Measurements from ENCODE around the gene CPNE4.

The CPNE4 gene

DNA sequence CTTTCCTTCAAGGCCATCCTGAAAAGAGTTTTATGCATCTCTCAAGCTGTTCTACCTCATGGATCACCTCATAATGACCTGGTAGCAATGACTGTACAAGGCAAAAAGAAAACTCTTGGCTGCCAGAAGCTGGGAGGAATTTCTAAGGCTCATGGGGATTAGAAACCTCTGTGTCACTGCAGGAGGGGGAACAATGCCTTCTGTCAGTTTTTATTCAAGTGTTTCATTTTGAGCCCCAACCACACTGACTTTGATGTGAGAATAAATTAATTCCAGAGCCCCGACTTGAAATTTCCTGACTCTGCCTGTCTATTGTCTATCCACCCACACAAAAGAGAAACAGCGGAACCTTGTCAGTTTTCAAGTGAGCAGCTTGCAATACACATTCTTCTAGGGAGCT, 473.3 kb downstream of the CPNE4 start:
- DNase-seq, result no peak

DNA sequence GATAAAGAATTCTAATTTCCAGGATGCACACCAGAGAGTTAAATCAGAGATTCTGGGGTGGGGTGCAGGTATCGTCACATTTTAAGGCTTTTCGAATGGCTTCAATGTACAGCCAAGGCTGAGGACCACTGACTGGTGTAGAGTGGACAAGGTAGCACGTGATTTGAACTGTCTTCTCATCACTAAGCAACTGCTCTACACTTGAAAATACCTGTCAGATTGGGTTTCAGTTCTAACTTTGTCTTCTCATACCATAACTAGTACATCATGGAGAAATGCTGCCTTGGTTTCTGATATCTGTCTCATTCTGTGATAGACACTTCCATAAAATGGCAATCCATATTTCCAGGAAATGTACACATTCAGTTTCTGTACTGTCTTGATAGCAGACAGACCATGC, 474.0 kb downstream of the CPNE4 start:
- DNase-seq, result no peak

DNA sequence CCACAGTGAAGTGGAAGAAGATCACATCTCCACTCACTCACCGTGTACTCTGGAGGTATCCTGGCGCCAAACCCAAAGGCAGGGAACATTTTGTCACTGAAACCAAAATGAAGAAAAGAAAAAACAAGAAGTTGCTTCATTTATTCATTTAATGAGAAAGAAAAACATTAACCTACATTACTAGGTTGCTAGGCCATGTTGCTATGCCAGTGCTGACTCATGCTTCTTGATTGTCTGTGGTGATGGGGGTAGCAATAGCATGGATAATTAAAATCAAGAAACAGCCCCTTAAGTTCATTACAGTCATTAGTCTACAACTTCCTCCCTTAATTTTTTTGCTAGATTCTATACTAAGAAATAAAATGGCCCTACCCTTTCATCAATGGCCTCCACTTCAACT, 479.4 kb downstream of the CPNE4 start:
- DNase-seq, result no peak

DNA sequence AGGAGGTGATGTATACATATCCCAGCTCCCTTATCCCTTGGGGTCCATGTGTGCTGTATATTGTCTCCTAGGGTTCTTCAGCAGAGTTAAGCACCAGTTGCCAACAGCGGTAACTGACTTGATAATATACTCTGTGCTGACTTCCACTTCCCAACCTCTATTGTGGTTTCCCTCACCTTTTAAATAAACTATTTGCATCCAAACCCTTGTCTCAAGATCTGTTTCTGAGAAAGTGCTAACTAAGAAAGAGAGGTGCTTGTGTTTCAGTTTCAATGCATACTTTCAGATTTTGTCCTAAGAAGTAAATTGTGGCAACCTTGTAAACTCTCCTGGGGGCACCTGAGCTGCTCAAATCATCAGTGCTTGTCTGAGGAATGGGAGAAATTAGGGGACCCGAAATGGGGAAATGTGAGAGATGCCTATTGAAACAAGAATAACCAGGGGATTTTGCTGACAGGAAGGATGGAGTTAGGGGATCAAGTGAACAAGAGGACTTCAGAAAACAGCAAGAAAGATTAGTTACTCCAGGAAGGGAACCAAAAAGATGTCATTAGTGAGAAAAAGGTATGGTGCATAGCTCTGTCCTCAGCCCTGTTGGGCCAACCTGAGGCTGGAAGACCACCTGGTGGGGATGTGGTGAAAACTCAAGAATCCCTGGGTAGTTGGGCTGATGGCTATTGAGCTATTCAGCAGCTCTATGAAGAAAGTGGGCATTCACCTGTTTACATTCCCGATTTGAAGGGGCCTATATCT, 481.1 kb downstream of the CPNE4 start:
- no peak for DNase-seq

DNA sequence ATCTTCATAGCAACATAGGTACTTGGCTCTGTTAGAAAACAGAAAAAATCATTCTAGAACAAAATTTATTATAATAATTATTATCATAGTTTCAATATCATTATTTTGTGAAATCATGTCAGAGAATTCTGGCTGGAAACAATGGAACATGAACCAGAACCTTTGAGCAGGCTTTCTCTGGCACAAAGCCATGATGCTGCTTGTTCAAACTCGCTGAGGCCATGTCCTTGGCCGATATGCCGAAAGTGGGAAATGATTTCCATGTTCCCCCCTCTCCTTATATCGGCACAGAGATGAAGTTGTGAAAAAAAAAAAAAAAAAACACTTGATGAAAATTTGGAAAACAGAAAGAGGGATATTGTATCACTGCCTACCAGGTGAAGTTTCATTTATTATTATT, 483.1 kb downstream of the CPNE4 start:
- no peak for DNase-seq

DNA sequence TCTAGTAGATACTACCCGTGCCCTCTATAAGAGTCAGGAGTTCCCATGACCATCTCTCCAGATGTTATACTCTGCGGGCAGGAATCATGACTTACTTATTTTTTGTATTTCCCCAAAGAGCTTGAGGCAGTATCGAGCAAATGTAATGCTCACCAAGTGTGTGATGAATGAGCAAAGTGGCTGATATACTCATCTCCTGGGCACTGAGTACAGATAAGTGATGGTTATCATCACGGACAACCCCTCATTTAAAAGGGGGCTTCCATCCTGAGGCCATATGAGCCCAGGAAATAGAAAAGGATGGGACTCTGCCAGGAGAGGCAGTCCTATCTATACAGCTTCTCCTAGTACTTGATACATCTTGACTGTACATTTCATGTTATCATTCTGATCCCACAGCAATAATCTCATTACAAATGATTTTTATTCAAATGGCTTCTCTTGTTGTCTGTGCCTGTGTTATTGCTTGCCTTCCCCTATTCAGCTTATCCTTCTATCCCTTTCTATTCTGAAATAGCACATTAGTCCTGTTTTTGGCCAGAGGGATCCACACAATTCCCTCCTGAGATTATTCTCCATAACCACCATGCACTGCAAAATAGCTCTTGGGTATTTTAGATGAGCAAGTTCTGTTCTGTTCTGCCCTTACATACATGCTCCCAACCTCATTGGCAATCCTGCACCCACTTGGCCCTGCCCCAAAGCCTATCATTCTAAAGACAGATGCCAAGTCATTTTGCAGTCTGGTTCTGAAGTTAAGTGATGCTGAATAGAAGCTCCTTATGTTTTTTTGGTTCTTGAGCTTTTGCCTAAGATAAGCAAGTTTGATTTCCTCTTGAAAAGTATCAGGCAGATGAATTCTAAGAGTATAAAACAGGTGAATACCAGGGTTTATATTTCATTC, 484.0 kb downstream of the CPNE4 start:
- no peak for DNase-seq

DNA sequence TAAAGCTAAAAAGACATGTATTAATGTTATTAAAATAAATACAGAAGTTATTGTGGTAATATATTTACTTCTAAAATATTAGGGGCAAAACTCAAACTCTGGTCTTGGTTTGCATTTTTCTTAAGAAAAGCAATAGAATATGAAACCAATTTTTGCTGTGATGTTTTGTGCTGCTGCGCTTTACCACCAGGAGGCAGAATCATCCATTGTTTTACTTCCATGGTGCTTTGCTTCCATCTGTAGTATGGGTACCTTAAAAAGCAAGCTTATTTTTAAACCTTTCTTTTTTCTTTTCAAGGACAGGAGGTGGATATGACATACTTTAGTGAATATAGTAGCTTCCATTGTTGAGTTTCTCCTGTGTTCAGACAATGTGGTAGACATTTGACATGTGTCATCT, 485.5 kb downstream of the CPNE4 start:
- no peak for DNase-seq

DNA sequence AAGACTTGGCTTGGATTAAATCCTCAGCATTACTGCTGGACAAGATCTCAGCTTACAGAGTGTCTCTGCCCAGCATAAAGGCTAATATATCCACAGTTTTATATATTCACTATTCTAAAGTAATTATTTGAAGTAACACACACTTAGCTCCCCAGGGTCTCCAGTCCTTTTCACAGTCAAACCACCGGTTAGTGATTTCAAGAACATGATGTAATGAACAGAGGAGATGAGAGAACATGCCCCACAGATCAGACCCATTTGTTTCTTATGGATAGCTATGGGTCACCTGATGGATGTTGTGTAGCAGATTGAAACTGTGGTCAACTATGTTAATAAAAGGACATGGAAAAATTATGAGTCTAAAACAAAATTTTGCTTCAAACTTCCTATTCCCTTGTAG, 487.2 kb downstream of the CPNE4 start:
- DNase-seq, result no peak

DNA sequence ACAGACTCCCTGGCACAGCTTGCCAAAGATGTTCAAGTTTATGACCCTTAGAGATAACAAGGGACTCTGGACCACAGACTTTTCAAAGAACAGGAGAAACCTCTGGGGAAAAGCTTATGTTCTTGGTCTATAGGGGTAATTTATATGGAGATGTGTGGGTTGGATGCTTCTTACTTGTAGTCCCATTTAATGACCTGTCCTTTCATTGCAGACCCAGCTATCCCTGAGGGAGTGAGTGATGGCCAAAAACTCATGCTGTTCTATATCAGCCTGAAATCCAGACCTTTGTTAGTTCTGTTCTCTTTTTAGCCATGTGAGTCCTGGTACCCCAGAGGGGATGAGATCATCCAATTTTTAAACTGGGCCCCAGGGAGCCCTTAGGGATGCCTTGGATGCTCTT, 488.4 kb downstream of the CPNE4 start:
- DNase-seq, result no peak

DNA sequence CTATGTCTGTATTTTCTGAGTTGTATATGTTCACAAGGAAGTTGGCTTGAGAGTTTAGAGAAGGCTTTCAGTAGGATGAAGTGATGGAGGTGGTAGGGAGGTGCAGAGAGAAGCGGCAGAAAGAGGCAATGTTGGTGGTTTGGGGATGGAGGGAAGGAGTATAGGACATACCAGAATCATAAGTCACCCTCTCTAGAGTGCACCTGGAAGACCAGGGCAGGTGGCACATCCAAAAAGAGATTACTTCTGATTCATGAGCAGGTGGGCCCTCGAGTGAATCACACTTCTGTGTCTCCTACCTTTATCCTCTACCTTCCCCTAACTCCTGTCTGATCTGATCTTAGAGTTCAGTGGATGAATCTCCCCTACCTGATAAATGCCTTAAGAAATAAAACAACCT, 490.3 kb downstream of the CPNE4 start:
- DNase-seq, result no peak

DNA sequence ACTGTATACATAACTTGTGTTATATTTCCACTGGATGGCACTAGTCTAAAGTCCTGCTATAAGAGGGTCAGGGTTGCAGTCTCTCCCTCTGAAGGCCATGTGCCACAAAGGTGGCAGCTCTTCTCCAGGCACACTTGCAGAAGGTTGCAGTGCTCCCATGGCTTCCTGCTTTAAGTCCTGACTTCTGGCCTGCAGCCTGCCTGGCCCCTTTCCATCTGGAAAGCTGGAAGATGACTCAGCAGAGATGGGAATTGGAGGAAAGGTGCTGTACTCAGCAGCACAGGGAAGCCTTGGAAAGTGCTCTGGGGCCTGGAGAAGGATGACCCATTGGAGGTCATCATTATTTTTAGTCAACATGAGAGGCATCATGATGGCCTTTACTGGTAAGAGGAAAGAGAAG, 491.1 kb downstream of the CPNE4 start:
- DNase-seq, result no peak

DNA sequence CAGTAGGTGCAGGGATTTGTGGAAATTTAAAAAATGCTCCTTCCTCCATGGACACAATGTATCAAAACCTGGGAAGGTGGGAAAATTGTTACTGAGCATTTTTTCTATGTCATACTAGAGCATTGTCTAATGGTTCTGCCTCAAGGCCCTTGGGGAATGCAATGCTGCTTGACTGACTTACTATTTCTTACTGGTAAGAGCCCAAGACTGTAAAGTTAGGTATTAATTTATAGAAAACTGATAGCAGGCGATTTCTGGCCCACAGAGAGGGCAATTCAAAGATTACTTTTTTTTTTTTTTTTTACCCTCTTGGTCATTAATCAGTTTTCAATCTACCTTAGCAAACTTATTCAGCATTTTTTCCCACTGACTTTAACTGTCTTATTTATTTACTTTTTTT, 493.5 kb downstream of the CPNE4 start:
- no peak for DNase-seq

DNA sequence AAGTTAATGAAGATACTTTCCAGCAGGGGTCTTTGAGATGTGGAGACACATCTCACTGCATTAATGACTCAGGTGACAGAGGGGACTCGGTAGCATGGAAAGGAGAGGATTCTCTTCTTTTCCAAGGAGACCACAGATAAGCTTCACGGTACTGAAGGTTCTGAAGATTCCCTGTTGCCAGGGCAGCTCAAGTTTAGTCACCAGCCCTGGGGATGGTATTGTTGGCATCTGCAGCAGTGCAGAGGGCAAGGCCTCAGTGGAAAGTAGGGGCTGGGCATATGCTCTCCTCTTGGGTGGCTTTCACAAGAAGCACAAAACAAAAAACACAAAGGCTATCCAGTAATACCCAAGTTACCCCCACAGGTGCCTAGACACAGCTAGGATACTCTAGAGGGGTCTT, 494.0 kb downstream of the CPNE4 start:
- no peak for DNase-seq

DNA sequence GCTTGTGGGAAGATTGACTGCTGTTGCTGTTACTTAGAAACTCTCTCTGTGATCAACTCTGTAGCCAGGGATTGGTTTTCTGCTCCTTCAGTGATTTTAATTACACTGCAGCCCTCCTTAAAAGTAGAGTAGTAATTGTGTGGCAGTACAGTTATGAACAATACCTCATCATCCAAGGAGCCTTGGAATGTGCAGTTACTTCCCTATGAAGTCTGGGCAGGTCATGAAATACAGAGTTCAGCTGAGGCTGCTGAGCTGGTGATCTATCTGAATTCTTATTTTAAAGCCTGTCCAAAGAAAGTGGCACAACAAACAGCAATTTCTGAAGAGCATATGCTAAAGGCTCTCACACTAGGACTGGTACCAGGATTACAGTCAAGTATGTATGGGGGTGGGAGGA, 494.7 kb downstream of the CPNE4 start:
- DNase-seq, result no peak

DNA sequence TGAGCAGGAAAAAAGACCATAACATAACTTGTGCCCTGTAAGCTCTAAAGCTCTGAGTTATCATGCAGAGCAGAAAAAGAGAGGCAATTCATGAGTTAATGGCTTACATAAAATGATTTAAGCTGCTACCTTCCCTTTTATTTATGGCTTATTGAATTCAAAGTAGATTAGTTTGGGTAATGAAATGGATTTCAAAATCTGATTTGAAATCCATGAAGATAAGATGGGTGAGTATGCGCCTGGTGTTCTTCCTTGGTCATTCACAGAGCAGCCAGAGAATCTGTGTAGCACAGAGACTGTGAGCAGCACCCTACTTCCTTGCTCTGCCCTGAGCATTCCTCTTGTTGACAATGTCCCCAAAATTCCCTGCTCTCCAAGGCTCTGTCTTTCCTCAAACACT, 495.8 kb downstream of the CPNE4 start:
- DNase-seq, result no peak

DNA sequence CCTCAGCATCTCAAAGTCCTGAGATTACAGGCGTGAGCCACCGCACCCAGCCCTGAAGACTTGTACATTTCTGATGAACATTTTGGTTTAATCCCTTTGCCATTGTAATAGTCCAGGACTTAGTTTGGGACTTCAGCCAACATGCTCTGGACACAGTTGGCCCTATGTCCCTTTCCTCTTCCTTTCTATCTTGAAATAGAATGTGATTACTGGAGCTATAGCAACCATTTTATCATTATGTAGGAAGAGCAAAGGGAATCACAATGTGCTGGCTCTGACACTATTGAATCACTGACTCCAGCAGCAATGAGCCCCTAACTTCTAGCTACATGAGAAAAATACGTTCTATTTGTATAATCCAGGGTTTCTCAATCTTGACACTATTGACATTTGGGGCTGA, 497.3 kb downstream of the CPNE4 start:
- no peak for DNase-seq

DNA sequence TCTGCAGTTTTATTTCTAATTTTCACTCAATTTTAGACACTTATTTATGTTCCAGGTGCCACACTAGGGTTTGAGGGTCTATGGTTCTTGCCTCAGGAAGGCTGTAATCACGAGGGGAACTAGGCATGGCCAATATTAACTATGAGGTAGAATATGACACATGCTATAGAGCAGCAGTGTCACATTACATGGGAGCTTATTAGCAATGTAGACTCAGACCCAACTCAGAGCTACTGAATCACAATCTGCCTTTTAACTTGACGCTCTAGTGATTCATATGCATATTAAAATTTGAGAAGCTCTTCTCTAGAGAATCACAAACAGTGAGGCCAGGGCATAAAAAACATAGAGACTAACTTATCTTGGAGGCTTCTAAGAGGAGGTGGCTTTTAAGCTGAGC, 499.2 kb downstream of the CPNE4 start:
- DNase-seq, result no peak

DNA sequence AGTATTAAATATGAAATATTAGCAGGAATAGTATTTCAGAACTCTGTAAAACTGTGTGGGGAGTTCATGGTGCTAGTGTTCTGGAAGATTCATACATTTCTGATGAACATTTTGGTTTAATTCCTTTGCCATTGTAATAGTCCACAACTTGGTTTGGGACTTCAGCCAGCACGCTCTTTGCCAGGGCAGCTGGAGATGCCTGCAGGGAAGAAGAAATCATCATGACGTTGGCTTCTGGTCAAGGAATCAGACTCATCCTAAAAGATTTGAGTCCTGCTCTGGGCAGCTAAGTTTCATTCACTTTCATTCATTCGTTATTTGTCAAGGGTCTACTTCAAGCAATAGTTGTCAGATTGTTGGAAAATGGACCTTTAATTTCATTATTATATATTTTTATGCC, 499.7 kb downstream of the CPNE4 start:
- no peak for DNase-seq

DNA sequence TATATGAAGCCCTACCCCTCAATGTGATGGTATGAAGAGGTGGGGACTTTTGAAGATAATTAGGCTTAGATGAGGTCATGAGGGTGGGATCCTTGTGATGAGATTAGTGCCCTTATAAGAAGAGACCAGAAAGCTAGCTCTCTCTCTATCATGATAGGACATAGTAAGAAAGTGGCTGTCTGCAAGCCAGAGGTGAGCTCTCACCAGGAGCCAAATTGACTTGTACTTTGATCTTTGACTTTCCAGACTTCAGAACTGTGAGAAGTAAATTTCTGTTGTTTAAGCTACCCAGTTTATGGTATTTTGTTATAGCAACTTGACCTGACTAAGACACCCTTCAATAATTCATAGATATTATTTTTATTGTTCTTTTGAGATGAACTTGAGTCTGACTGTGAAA, 502.2 kb downstream of the CPNE4 start:
- no peak for DNase-seq

DNA sequence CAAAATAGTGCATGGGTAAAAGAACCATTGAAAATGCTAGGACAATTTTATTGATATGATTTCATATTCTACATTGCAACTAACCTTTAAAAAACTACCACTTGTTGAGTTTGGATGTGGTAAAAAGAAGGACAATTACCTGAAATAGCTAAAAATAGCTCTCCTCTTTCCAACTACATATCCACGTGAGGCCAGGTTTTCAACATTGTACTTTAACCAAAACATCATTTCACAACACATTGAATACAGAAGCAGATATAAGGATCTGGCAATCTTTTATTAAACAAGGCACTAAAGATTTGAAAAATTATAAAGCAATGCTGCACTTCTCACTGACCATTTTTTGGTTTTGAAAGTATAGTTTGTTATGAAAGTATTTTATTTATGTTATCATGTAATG, 504.0 kb downstream of the CPNE4 start:
- DNase-seq, result no peak

DNA sequence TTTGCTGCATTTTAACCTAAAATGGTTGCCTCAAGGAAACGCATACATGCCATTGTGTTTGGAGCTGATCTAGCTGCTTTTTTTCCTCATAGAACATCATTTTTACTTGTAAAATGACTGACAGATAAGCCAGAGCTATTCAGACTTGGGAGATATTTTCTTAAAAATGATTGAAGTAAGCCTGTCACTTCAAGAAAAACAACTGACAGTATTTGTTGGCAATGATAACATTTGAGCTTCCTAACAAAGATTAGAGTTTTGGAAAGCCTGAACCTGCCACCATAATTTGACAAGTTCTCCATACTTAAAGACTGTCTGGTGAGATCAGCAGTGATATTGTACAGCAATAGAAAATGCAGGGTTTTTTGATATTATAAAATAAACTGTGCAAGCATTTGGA, 504.4 kb downstream of the CPNE4 start:
- DNase-seq, result no peak

DNA sequence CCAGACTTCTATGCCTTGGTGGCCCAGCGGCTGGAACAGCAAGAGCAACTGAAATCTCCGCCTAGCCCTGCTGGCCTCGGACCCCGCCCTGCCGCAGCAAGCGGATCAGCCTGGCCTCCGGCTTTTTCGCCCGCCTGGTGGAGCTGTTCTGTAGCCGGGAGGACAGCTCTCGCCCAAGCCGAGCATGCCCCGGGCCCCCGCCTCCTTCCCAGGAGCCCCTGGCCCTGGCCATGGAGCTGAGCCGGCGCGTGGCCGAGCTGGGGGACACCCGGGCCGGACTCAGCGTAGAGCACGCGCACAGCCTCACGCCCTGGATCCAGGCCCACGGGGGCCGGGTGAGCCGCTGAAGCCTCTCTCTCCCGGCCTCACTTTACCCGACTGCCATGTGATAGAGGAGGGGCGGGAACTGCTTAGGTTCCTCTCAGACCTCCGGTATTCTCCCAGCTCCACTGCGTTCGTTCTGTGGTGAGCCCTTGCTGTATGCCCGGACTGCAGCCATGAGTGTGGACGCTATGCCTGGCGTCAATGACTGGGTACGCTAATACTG, 507.9 kb downstream of the CPNE4 start:
- no peak for DNase-seq

DNA sequence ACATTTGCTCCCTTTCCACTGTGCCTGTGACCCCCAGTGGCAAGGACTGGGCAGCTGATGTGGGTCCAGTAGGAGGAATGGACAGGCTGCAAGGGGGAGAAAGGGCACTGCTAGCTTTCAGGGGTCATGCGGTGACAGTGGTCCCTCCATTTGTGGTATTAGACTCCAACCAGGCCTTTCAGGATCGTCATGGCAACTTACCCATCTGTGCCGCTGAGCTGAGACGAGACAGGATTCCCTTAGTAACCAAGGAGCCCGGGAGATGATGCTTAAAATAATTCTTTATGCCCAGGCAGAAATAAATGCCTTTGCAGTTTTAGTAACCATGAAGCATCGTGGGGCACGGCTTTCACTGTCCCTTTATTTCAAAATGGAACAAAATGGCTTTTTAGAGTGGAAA, 516.1 kb downstream of the CPNE4 start:
- DNase-seq, result no peak

DNA sequence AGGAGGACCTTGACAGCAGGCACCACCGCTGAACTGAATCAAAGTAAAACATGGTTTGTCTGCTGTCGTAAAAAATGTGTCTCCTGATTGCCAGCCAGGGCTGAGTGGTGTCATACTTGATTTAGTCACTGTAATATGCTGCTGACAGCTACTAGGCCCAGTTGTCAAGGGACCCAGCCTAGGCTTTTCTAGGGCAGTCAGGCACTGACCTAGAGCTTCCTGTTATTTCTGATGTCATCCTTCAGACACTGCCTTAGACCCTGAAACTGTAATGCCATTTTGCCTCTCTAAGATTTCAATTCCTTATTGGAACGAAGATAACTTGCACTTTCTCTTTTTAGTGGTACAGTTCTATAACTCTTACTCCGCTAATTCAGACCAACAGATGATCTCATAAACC, 529.4 kb downstream of the CPNE4 start:
- DNase-seq, result no peak

DNA sequence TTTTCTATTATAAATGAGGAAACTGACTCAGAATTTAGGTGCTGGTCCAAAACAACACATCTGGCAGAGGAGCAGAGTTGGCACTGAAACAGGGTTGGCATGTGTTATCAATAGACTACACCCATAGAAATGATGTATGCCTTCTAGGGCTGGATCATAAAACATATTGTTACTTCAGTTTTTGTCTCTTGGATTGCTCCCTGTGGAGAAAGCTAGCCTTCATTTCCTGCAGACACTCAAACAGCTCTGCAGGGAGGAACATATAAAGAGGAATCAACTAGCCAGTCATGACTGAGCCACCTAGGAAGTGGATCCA, 531.5 kb downstream of the CPNE4 start:
- DNase-seq, result no peak

All from CD4-positive, alpha-beta T cell treated with Interleukin-17A for 1 hour (primary cell).